Measurements from ENCODE around the gene TRPM2.

DNA sequence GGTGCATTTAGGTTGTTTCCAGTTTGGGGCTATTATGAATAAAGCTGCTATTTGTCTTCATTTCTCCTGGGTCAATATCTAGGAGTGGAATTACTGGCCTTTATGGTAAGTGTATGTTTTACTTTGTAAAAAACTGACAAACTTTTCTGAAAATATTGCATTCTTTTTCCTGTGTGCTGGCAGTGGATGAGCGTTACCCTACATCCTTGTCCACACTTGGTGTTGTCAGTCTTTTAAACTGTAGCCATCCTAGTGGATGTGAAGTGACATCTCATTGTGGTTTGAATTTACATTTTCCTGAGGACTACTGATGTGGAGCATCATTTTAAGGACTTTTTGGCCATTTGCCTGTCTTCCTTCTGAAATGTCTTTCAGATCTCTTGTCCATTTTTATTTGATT lies 35.9 kb downstream of the TRPM2 start:
- TF ChIP-seq, protein P1, sequence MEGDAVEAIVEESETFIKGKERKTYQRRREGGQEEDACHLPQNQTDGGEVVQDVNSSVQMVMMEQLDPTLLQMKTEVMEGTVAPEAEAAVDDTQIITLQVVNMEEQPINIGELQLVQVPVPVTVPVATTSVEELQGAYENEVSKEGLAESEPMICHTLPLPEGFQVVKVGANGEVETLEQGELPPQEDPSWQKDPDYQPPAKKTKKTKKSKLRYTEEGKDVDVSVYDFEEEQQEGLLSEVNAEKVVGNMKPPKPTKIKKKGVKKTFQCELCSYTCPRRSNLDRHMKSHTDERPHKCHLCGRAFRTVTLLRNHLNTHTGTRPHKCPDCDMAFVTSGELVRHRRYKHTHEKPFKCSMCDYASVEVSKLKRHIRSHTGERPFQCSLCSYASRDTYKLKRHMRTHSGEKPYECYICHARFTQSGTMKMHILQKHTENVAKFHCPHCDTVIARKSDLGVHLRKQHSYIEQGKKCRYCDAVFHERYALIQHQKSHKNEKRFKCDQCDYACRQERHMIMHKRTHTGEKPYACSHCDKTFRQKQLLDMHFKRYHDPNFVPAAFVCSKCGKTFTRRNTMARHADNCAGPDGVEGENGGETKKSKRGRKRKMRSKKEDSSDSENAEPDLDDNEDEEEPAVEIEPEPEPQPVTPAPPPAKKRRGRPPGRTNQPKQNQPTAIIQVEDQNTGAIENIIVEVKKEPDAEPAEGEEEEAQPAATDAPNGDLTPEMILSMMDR (conservative IDR thresholded peaks at IDR 0.05): no peak
- TF ChIP-seq ZFX (IDR thresholded peaks at IDR 0.05): no peak

Data from C4-2B (cell line).